Hematopoietic multipotent progenitor cell treated with erythropoietin and hydrocortisone succinate and interleukin-3 and kit ligand, for 4 days (in vitro differentiated cells): ENCODE measurements around the gene PPARGC1A.

Source experiments
- DNase-seq: peaks from one replicate; pipeline ENCODE4 v3.0.0-alpha.2; 2015

The PPARGC1A gene

DNA sequence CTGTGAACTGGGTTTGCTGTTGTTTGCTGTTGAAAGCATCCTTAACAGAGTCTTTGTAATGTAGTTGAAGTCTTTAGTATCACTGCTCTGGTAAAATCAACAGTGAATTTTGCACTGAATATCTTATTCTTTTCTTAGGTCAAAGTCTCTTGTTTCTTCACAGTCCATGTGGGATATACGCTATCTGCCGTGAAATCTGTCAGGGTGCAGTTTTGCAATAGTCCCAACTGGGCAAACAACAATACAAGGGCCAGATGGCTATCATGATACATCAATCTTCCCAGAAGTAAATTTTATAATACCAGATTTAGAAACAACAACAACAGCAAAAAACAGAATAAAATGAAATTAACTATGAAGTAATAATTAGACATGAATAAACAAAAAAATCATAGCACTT lies 123.5 kb downstream of the PPARGC1A start:
- DNase-seq: no peak

DNA sequence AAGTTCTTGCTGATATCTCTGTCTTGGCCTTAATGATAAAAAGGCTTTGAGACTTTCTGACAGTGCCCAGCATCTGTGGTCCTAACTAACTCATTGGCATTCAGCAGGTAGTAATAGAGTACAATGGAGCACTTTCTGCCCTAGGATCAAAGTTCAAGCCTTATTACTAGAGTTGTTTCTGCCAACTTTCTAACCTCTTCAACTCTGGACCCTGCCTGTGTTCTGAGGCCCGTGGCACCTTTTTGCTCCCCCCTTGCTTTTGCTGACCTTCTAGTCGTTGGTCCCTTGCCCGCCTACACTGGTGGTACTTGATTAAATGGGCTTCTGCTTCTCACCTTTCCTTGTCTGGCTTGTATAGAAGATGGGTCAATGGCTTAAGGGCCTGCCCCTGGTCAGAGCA lies 126.3 kb downstream of the PPARGC1A start:
- DNase-seq: no peak

DNA sequence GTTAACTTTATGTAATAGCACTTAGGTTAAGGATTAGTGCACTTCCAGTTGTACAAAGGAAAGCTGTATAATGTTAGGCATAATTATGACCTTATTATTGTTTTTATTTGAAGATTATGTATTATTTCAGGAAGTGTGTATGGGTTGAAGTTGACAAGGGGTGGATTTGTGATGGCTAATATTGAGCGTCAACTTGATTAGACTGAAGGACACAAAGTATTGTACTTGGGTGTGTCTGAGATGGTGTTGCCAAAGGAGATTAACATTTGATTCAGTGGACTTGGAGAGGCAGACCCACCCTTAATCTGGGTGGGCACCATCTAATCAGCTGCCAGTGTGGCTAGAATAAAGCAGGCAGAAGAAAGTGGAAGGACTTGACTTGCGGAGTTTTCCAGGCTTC lies 127.3 kb downstream of the PPARGC1A start:
- DNase-seq: no peak

DNA sequence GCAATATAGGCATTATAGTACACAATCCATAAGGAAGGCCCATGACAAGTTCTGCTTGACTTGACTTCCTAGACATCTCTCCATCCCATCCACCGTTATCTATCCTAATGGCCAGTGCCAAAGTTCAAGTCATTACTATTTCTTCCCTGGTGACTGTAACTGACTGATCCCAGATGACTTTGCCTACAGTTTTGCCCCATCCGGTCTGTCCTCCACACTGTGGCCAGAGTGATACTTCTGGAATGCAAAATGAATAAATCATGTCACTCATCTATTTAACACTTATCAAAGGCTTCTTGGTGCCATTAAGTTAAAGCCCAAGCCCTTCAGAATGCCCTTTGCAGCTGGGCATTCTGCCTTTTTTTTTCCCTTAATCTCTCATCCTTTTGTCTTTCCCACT lies 130.8 kb downstream of the PPARGC1A start:
- DNase-seq: no peak

DNA sequence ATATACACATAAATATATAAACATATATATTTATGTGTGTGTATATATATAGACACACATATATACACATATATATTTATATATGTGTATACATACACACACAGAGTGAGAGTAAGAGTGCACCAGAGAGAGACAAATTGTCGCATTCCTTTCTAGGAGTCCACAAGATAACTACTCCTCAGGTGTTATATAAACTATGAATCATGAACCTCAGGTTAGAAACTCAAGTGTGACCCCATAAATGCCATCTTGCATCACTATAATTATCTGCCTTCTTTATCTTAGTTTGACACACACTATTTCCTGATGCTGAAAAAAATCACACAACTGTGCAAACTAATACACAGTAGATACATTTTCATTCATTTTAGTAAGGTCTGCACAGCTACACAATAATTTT lies 135.2 kb downstream of the PPARGC1A start:
- no peak for DNase-seq

DNA sequence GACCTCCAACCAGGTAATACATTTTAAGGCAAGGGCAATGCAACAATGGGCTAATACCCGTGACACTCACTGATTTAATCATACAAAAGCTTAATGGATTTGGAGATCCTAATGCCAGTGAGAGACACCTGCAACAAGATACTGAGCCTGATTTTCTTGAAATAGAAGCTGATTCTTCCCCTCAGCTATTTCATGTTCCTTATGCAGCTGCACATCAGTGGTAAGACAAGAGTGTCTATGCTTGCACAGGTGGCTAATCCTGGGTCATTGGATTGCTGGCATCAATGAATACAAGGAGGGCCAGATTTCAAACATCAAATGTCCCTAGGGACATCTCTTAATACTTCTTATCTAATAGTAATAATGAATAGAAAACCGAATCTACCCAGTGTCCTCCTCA lies 139.7 kb downstream of the PPARGC1A start:
- no peak for DNase-seq

DNA sequence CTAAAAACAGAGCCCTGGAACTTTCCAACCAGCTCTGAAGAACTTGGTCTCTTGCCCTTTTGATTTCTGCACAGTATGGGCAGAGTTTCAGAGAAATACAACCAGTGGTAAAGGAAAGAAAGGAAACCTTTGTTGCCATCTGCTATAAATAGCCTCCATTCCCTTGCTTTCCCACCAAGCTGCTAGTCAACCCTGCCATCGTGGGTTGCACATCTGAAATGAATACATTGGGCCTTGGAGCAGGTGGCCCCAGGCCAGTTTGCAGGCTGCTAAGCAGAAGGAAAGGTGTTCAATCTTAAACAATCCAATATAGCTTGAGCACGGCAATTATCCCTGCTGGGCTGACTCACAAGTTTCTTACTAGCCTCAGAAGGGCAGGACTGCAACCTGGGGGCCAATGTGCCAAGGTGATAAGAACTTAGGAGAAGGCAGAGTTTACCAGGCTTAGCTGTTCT lies 142.5 kb downstream of the PPARGC1A start:
- no peak for DNase-seq

DNA sequence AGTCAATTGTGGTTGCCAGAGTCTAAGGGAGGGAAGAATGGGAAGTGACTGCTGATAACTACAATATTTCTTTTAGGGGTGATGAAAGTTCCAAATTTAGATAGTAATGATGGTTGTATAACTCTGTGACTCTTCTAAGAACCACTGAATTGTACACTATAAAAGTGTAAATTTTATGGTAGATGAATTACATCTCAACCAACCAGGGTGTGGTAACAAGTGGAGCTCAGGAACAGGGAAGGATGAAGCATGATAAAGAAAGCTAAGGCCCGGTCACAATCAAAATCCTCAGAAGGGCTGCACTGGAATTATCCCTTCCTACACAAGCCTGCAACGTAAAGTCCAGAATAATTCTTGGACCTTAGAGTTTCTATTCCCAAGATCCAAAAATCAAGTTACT lies 143.2 kb downstream of the PPARGC1A start:
- DNase-seq: no peak

DNA sequence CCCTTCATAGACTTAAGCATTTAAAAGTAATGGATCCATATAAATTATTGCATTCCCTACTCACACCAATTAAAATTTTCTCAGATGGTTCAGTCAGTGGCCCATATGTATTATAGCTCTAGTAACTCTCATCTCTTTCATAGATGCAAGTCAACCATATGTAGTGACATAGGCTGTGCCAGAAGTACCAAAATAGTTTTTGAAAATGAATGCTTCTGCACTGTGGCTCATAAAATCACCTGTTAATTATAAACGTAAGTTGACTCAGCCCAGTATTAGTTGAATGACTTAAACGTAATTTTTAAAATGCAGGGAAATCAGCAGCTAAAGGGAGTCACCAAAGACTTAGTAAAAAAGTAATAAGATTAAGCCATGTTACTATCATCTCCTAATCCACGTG lies 143.8 kb downstream of the PPARGC1A start:
- no peak for DNase-seq

DNA sequence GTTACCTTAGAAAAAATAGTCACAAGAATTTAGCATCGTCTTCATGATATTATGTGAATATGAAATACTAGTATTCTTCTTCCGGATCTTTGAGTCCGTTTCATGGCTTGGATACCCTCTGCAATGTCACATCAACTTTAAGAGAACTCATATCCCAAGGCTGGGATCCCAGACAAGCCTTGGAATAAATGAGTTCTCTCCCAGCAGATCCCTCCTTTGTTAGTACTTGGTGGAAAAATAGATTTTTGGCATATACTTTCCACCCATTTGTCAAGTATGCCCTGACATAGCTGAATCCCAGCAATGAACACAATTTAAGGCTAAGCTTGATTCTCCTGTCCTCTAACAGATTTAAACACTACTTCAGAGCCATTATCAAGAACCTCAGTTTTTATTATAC lies 144.5 kb downstream of the PPARGC1A start:
- DNase-seq: no peak
